ENCODE data around the gene HLCS.

DNA sequence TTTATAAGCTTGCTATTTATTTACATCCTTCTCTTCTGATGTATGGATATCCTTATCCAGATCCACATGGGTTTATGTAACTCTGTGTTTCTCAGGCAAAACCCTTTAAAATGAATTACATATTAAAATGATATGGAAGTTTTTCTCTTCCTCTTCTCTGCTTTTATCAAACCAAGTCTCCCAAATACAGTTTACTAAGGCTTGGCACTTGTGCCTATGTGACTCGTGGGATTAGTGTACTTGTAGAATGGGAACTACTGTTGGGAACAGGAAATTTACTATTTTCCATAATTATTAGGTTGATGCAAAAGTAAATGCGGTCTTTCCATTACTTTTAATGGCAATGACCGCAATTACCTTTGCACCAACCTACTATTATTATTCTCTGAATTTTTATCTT lies 252.7 kb downstream of the HLCS start:
- TF ChIP-seq, protein P1, sequence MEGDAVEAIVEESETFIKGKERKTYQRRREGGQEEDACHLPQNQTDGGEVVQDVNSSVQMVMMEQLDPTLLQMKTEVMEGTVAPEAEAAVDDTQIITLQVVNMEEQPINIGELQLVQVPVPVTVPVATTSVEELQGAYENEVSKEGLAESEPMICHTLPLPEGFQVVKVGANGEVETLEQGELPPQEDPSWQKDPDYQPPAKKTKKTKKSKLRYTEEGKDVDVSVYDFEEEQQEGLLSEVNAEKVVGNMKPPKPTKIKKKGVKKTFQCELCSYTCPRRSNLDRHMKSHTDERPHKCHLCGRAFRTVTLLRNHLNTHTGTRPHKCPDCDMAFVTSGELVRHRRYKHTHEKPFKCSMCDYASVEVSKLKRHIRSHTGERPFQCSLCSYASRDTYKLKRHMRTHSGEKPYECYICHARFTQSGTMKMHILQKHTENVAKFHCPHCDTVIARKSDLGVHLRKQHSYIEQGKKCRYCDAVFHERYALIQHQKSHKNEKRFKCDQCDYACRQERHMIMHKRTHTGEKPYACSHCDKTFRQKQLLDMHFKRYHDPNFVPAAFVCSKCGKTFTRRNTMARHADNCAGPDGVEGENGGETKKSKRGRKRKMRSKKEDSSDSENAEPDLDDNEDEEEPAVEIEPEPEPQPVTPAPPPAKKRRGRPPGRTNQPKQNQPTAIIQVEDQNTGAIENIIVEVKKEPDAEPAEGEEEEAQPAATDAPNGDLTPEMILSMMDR (conservative IDR thresholded peaks at IDR 0.05 in 1 of 2, IDR thresholded peaks at IDR 0.05 in 1 of 2; ENCODE audit: low read depth in 1 of 2, low read length in 2 of 2), result no peak
- no peak for TF ChIP-seq EZH2 (IDR thresholded peaks at IDR 0.05; ENCODE audit: low read length, missing control alignments)
